Heart right ventricle (tissue), 16 donors: Measurements from ENCODE around the gene ADAM10. TPM values are rescaled to one million over a fixed set of nuclear protein-coding genes. Genes with fewer than 3 reads are reported as not detected.

ENCODE experiments used
- ATAC-seq, 8 donors: fragments of 200-7000 bp; cut with Tn5 transposase; one replicate each; pipeline ENCODE4 v1.9.1; 2020; ENCODE audit warnings: mild to moderate bottlenecking in 8 of 8, moderate library complexity in 8 of 8, moderate number of reproducible peaks in 1 of 8
- DNase-seq, 2 donors: peaks; one replicate each; pipeline ENCODE4 v3.0.0-alpha.2; 2020
- H3K27ac ChIP-seq, 10 donors: fragments of 200-600 bp; sonication (generic) in 2 of 10; one replicate each; pipeline versions ENCODE4 v1.5.0 to v1.8.0; 2020 to 2022; ENCODE audit warnings: mild to moderate bottlenecking in 3 of 10
- H3K27me3 ChIP-seq, 7 donors: fragments of 200-600 bp; one replicate each; pipeline ENCODE4 v1.8.0; 2021 to 2022; ENCODE audit warnings: mild to moderate bottlenecking in 2 of 7
- H3K36me3 ChIP-seq, 9 donors: fragments of 200-600 bp; sonication (generic) in 1 of 9; one replicate each; pipeline versions ENCODE4 v1.5.0 to v1.8.0; 2020 to 2022; ENCODE audit warnings: mild to moderate bottlenecking in 2 of 9
- H3K4me1 ChIP-seq, 9 donors: fragments of 200-600 bp; sonication (generic) in 1 of 9; one replicate each; pipeline versions ENCODE4 v1.5.0 to v1.8.0; 2020 to 2022; ENCODE audit warnings: mild to moderate bottlenecking in 4 of 9
- H3K4me3 ChIP-seq, 10 donors: fragments of 200-600 bp; sonication (generic) in 2 of 10; one replicate each; pipeline versions ENCODE4 v1.5.0 to v1.8.0; 2020 to 2022; ENCODE audit warnings: mild to moderate bottlenecking in 7 of 10, moderate library complexity in 2 of 10
- H3K9me3 ChIP-seq, 11 donors: fragments of 200-600 bp in 10 of 11; sonication (generic) in 2 of 11; one replicate each; pipeline versions ENCODE4 v1.5.0 to v1.8.0; 2013 to 2022; ENCODE audit warnings: mild to moderate bottlenecking in 2 of 11, control low read depth in 1 of 11, moderate library complexity in 1 of 11
- CTCF ChIP-seq, 9 donors: fragments of 200-600 bp; sonication (generic) in 2 of 9; IDR thresholded peaks; one replicate each; pipeline versions ENCODE4 v1.5.0 to v1.8.0; 2021 to 2022; ENCODE audit warnings: antibody characterized with exemption in 9 of 9, mild to moderate bottlenecking in 5 of 9, moderate library complexity in 1 of 9
- WGBS, 2 donors: extraction: QIAGEN DNeasy Blood & Tissue Kit; methylation state at CpG; one replicate each; pipeline ENCODE4 v1.1.7; 2013; ENCODE audit warnings: inconsistent platforms in 1 of 2; 5-methylcytosine and 5-hydroxymethylcytosine counted together
- intact Hi-C, 10 donors: fragments of 100-400 bp; cut with DNase I; formaldehyde crosslinking; loops; one replicate each; pipeline versions ENCODE4 v1.11.1 to v1.14.2; 2022
- polyA plus RNA-seq, 2 donors: library from polyadenylated mRNA; stranded (reverse); fragments of 200-250 nt; gene quantifications; one replicate each; pipeline ENCODE4 v1.2.3, GENCODE V29; 2013
- total RNA-seq, 10 donors: library from RNA; stranded (reverse); fragmentation: NEBNext Ultra II Directional in 3 of 10; extraction: Animal tissue kit (Norgen Biotek cat#: 25700) in 3 of 10; gene quantifications; one replicate each; pipeline versions ENCODE4 v1.2.1 to v1.2.4, GENCODE V29; 2021 to 2023
- donor health status: Arrhythmogenic right ventricular cardiomyopathy.
- donor health status: ischemic (EF 13 %, LVEDD 7.1; RV severe dilation, severe dysfunction).
- donor health status: healthy with polysubstance abuse.
- donor health status: DM: no; HTN: yes; CAD: no.
- donor health status: DM: no; HTN: no; CAD: no.
- donor health status: ischemic (EF 25% LVEDD 6.9; RV normal size, moderate dysfunction).
- donor health status: ischemic (EF 25% LVEDD 5.7; RV mildly dilated, moderate dysfunction).
- donor health status: healthy.
- donor health status: DM: yes; HTN: yes; CAD: no.
- donor health status: Ischemic cardiomyopathy.
- donor health status: ischemic (EF 35%, LVEDD 5.7; RV mildly dilated, moderate dysfunction).
- donor health status: nonischemic (EF 11% LVEDD 7.7; RV severe dilation, severe dysfunction).
- donor health status: DM: yes; HTN: yes; CAD: no.
- donor health status: PGD.
- donor health status: ischemic (EF 29% LVEDD 5.4; RV normal size, mild dysfunction).
- donor health status: nonischemic (EF 23%, LVEDD 6.1; RV moderate dilation, normal function).

ADAM10 gene
- total and polyA plus RNA-seq, 12 donors, result 10.2 to 110 (median 80.1) TPM

GRCh38 chr15:58716027-58716426 is 33.5 kb downstream of the ADAM10 start:
- Histone ChIP-seq H3K4me1 (peaks cover 0 to 13% (median 9%) of the 10 kb centered on the region in 9 donors), H3K9me3 (no peaks in the 10 kb centered on the region), H3K27ac (no peak overlapping the region), H3K4me3 (no peak overlapping the region), H3K36me3 (peaks cover 0 to 54% (median 13%) of the 10 kb centered on the region in 9 donors), H3K27me3 (no peaks in the 10 kb centered on the region)
- 91 to 92% methylated on average over 4 of the region's 4 CpGs for WGBS, 2 donors
- intact Hi-C loops, result no loop called here
- ATAC-seq (no peak), DNase-seq (no peak)
- TF ChIP-seq CTCF (IDR thresholded peaks at IDR 0.05), result no peak

GRCh38 chr15:58715266-58715917 is 34.1 kb downstream of the ADAM10 start:
- Histone ChIP-seq H3K4me1 (peaks cover 0 to 7% (median 3%) of the 10 kb centered on the region in 9 donors), H3K4me3 (no peak overlapping the region), H3K9me3 (no peaks in the 10 kb centered on the region), H3K27ac (no peak overlapping the region), H3K27me3 (no peaks in the 10 kb centered on the region), H3K36me3 (peaks cover 0 to 54% (median 13%) of the 10 kb centered on the region in 9 donors)
- ATAC-seq, result no peak
- no peak for DNase-seq
- no peak for TF ChIP-seq CTCF (IDR thresholded peaks at IDR 0.05)
- WGBS, 2 donors, result 97 to 98% methylated on average over 3 of the region's 3 CpGs
- intact Hi-C loops, result no loop called here

GRCh38 chr15:58710701-58711100 is 38.8 kb downstream of the ADAM10 start:
- intact Hi-C loops, result no loop called here
- no peak for DNase-seq

GRCh38 chr15:58707397-58707796 is 42.1 kb downstream of the ADAM10 start:
- Histone ChIP-seq H3K36me3 (peaks cover 0 to 13% (median 0%) of the 10 kb centered on the region in 9 donors), H3K4me3 (no peak overlapping the region), H3K27me3 (no peaks in the 10 kb centered on the region), H3K9me3 (peaks cover 0 to 7% (median 0%) of the 10 kb centered on the region in 11 donors), H3K4me1 (peaks cover 0 to 21% (median 11%) of the 10 kb centered on the region in 9 donors), H3K27ac (no peak overlapping the region)
- intact Hi-C loops, result no loop called here
- WGBS, 2 donors, result 93 to 94% methylated on average over 4 of the region's 4 CpGs
- ATAC-seq (no peak), DNase-seq (no peak)
- TF ChIP-seq CTCF (IDR thresholded peaks at IDR 0.05), result no peak

More at GRCh38 chr15:58710701-58711100, 38.8 kb downstream of the ADAM10 start:
- no peaks in the 10 kb centered on the region for H3K27me3 ChIP-seq
- H3K9me3 ChIP-seq, result no peaks in the 10 kb centered on the region
- H3K4me1 ChIP-seq, result peaks cover 0 to 9% (median 5%) of the 10 kb centered on the region in 9 donors
- no peak overlapping the region for H3K4me3 ChIP-seq
- TF ChIP-seq CTCF (IDR thresholded peaks at IDR 0.05), result no peak
- H3K36me3 ChIP-seq, result peaks cover 0 to 35% (median 13%) of the 10 kb centered on the region in 9 donors
- ATAC-seq, result no peak
- H3K27ac ChIP-seq, result no peak overlapping the region
